Measurements from ENCODE around the gene RFC2.

Gene RFC2

GRCh38 chr7:74240482-74240881 is 13.7 kb downstream of the RFC2 start (continued):
- TF ChIP-seq PRDM2 (tag by site-specific recombination; IDR thresholded peaks at IDR 0.05; ENCODE audit: borderline replicate concordance), result no peak
- TF ChIP-seq BCL11A (tag by site-specific recombination; IDR thresholded peaks at IDR 0.05; ENCODE audit: low read depth), result no peak
- no peak for TF ChIP-seq ZBTB10 (tag by site-specific recombination; IDR thresholded peaks at IDR 0.05)
- no peak for TF ChIP-seq ZNF658 (tag by site-specific recombination; IDR thresholded peaks at IDR 0.05)

GRCh38 chr7:74236284-74236683 is 17.9 kb downstream of the RFC2 start:
- Histone ChIP-seq H3K4me1 (ENCODE audit: control insufficient read depth, insufficient read depth, low read length) (no peaks in the 10 kb centered on the region), H3K9me3 (ENCODE audit: control insufficient read depth, insufficient read depth, low read depth, low read length) (no peaks in the 10 kb centered on the region), H3K36me3 (ENCODE audit: control insufficient read depth in 2 of 2, insufficient read depth in 1 of 2, low read length in 2 of 2) (peaks cover 62 to 86% of the 10 kb centered on the region in 2 experiments), H3K27ac (ENCODE audit: extremely low read depth, low read depth, low read length) (no peak overlapping the region), H3K4me3 (ENCODE audit: low read depth, low read length) (no peak overlapping the region)
- POLR2A ChIA-PET, result no interaction called here
- TF ChIP-seq ZXDB (tag by site-specific recombination; IDR thresholded peaks at IDR 0.05) (no peak), SALL2 (tag by site-specific recombination; IDR thresholded peaks at IDR 0.05; ENCODE audit: borderline replicate concordance) (no peak), YY1 (tag by site-specific recombination; IDR thresholded peaks at IDR 0.05) (no peak), OVOL3 (tag by site-specific recombination; IDR thresholded peaks at IDR 0.05) (no peak), ZFP69B (tag by site-specific recombination; IDR thresholded peaks at IDR 0.05) (no peak), ELK4 (IDR thresholded peaks at IDR 0.05; ENCODE audit: borderline replicate concordance, low read depth, low read length) (no peak), MZF1 (tag by site-specific recombination; IDR thresholded peaks at IDR 0.05; ENCODE audit: borderline replicate concordance) (no peak), ZBTB17 (tag by site-specific recombination; IDR thresholded peaks at IDR 0.05) (no peak), ZNF394 (tag by site-specific recombination; IDR thresholded peaks at IDR 0.05; ENCODE audit: borderline replicate concordance) (no peak), ZNF24 (tag by site-specific recombination; IDR thresholded peaks at IDR 0.05) (no peak), ZBTB7A (tag by site-specific recombination; IDR thresholded peaks at IDR 0.05; ENCODE audit: low read depth) (no peak), BCL11A (tag by site-specific recombination; IDR thresholded peaks at IDR 0.05; ENCODE audit: low read depth) (no peak), ZNF416 (tag by site-specific recombination; IDR thresholded peaks at IDR 0.05) (no peak), ZNF280C (tag by site-specific recombination; IDR thresholded peaks at IDR 0.05) (no peak), ZNF140 (tag by site-specific recombination; IDR thresholded peaks at IDR 0.05) (no peak), ZNF843 (tag by site-specific recombination; IDR thresholded peaks at IDR 0.05) (no peak), ZNF704 (tag by site-specific recombination; IDR thresholded peaks at IDR 0.05) (no peak), ZBTB21 (tag by site-specific recombination; IDR thresholded peaks at IDR 0.05) (no peak)
- CTCF ChIA-PET, result no interaction called here
